ENCODE data around the gene DOK6.

Gene DOK6

DNA sequence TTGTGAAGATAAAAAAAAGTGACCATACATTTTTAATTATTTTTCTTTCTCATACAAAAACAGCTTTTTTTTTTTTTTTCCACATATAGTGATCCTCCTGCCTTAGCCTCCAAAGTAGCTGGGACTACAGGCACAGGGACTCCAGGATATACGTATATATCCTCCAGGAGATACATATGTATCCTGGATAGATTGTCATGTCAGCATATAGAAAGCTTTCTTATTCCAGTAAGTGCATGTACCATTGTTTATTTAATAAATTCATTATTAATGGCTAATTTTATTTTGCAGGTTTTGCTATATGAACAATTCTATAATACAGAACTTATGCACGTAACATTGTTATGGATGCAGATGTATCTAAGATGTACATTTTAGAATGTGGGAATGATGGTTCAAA is 138.7 kb downstream of the DOK6 start:
- no peak for DNase-seq (ENCODE audit: low spot score)

DNA sequence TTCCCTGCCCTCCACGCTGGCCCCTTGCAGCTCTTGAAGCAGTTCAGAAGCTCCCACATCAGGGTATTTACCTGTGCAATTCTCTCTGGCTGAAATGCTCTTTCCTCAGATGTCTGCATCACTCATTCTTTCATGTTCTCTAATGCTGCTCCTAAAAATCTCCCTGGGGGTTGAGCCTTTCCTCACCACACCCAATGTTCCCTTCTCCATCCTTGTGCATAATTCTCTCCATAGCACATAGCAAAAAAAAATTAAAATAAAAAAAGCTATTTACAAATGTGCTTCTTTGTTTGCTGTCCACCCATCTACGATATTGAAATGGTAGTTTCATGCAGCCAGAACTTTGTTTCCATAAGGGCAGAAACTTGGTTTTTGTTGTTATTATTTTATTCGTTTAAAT is 155.5 kb downstream of the DOK6 start:
- DNase-seq (ENCODE audit: low spot score) = no peak

- no peak for DNase-seq (ENCODE audit: low spot score)
These were observed 156.6 kb downstream of the DOK6 start for GRCh38 chr18:69557282-69557681.

DNA sequence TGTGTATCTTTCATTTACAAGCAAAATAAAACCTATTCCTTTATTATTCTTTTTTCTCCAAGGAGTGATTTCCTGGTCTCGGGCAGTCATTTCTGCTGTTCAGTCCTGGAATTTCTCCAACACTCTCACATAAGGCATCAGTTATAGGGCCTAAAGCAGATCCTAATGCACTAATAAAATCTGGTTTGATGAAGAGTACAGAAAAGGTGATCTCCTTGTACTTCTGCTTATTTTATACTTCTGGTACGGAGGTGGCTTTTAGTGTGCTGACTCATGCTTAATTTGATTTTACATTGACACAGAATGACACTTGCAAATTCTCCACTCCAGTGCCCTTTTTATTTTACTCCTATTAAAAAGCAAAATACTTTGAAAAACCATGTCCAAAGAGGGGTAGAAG is 157.4 kb downstream of the DOK6 start:
- peak; percentile 62 for DNase-seq (ENCODE audit: low spot score)

- no peak for DNase-seq (ENCODE audit: low spot score)
These were observed 158.9 kb downstream of the DOK6 start for GRCh38 chr18:69559604-69560003.

- DNase-seq (ENCODE audit: low spot score) = no peak
These were observed 163.9 kb downstream of the DOK6 start for GRCh38 chr18:69564602-69565001.

DNA sequence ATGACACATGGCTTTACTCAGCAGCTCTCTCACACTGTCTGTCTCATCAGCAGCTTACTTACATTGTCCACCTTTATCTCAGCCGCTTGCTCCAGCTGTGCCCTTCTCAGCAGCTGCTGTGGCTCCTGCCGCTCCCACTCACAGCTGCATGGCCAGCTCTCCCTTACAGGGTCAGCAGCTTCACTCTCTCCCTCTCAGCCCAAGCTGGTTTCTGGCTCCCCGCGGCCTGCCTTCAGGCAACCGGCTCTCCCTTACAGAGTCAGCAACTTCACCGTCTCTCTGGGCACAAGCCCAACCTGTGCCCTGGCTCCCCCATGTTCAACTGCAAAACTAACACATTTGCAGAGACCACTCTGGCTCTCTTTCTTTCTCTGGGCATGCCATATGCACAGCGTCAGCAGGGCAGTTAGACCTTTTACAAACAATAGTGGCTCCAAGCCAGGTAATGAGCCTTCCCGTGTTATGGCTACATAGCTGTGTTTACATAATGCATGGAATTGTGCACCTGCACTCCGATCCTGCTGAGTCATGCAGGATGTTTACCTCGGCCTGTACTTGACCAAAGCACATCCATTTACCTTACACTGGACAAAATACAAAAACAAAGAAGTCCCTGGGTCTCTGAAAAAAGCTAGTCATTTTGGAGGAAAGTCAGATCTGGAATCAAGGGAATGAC is 167.3 kb downstream of the DOK6 start:
- no peak for DNase-seq (ENCODE audit: low spot score)

GRCh38 chr18:69569133-69569532 is 168.4 kb downstream of the DOK6 start:
- no peak for DNase-seq (ENCODE audit: low spot score)

DNA sequence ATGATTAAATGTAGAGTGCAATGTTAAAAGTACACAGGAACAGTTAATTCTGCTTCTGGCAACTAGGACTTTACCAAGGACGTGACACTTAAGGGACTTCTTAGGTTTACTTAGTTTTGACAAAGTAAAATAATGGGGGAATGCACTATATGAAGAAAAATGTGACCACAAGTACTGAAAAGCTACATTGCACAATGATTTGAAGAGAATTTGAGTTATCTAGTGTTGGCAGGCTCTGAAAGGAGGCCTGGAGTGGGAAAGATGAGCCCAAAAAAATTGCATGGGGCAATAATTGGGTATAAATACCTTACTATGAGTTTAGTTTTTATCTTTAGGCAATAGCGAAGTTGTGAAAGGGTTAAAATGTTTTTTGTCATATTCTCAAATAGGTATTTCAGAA is 173.7 kb downstream of the DOK6 start:
- no peak for DNase-seq (ENCODE audit: low spot score)

DNA sequence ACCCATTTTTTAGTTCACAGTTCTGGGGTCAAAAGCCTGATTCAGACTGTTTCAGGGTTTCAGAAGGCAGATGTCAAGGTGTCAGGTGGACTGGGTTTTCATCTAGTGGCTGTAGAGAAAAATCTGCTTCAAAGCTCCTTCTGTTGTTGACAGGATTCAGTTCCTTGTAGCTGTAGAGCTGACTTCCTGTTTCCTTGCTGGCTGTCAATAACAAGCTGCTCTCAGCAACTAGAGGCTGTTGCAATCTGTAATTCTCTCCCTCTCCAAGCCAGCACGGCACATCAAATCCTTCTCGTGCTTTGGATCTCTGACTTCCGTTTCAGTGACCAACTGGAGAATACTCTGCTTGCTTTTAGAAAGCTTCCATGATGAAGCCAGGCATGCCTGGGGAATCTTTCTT is 179.4 kb downstream of the DOK6 start:
- peak; percentile 8 for DNase-seq (ENCODE audit: low spot score)

DNA sequence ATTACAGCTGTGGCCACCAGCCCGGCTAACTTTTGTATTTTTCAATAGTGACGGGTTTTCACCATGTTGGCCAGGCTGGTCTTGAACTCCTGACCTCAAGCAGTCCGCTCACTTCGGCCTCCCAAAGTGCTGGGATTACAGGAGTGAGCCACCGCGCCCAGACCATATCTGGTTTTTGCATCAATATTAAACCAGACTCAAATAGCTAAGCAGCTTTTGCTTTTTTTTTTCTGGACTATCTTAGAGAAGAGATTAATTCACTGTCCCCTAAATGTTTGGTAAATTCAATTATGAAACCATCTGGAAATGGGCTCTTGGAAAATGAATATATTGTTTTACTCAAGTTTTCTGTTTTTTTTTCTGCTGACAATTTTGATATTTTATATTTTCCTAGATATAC is 183.7 kb downstream of the DOK6 start:
- no peak for DNase-seq (ENCODE audit: low spot score)

- no peak for DNase-seq (ENCODE audit: low spot score)
These were observed 185.0 kb downstream of the DOK6 start for GRCh38 chr18:69585696-69586095.

GRCh38 chr18:69586537-69586936 is 185.8 kb downstream of the DOK6 start:
- DNase-seq (ENCODE audit: low spot score) = no peak

- no peak for DNase-seq (ENCODE audit: low spot score)
These were observed 187.6 kb downstream of the DOK6 start for GRCh38 chr18:69588301-69588700.

DNA sequence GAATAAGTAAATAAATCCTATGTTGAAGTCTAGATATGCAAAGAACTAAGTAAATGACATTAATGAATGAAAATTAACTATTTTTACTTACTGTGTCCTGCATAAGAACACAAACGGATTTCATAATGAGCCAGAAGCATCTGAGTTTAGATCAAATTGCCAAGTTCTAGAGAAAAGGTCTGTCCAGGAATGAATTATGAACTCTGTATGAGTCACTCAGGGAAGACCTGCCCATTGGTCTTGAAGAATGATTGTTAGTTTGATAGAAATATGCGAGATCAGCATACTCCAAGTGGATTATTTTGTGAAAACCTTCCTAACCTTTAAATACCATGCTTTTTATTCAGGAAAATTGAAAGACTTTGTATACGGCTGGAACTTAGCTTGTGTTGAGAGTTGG is 189.5 kb downstream of the DOK6 start:
- DNase-seq (ENCODE audit: low spot score) = no peak

- no peak for DNase-seq (ENCODE audit: low spot score)
These were observed 195.7 kb downstream of the DOK6 start for GRCh38 chr18:69596345-69596744.

DNA sequence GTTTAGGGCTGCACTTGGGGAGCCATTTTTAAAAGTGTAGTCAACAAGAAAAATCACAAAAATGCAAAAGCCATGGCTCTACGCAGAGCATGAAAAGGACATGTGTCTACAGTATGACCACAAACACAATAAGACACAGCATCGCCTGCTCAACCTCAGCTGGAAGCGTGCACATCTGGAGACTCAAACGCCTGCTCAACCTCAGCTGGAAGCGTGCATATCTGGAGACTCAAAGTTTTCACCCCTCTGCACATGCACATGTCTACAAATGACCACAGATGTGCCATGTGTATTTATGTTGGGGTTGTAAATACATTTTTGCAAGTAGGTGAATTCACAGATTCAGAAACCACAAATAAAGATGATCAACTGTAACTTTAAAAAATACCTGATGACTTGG is 196.9 kb downstream of the DOK6 start:
- no peak for DNase-seq (ENCODE audit: low spot score)

- no peak for DNase-seq (ENCODE audit: low spot score)
These were observed 198.7 kb downstream of the DOK6 start for GRCh38 chr18:69599377-69599776.

GRCh38 chr18:69612242-69612641 is 211.6 kb downstream of the DOK6 start:
- DNase-seq (ENCODE audit: low spot score) = no peak

DNA sequence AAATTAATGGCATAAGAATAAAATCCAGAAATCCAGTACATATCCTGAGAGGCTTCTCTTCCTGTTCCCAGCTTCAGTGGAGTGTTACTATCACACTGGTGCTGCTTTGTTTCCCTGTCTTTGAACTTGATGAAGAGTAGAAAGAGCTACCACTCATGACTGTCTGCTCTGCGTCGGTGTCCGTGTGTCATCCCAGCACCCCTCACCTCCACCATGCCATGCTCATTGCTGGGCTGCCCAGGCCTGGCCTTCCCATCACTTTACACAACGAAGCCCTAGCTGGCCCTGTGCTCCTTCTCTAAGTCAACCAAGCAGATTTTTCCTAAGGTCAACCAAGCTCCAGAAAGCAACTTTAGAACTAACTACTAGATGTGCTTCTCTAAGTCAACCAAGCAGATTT is 215.4 kb downstream of the DOK6 start:
- no peak for DNase-seq (ENCODE audit: low spot score)

DNA sequence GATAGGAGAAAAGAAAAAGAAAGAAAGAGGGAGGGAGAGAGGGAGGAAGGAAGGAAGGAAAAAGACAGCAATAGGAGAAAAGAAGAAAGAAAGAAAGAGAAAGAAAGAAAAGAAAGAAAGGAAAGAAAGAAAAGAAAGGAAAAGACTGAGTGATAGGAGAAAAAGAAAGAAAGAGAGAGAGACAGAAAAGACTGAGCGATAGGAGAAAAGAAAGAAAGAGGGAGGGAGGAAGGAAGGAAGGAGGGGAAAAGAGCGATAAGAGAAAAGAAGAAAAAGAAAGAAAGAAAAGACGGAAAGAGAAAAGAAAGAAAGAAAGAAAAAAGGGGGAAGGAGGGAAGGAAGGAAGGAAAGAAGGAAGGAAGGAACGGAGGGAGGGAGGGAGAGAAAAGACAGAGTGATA is 216.7 kb downstream of the DOK6 start:
- no peak for DNase-seq (ENCODE audit: low spot score)

- DNase-seq (ENCODE audit: low spot score) = no peak
These were observed 217.2 kb downstream of the DOK6 start for GRCh38 chr18:69617888-69618287.

- DNase-seq (ENCODE audit: low spot score) = no peak
These were observed 221.5 kb downstream of the DOK6 start for GRCh38 chr18:69622184-69622583.

- DNase-seq (ENCODE audit: low spot score) = no peak
These were observed 222.3 kb downstream of the DOK6 start for GRCh38 chr18:69622961-69623360.

DNA sequence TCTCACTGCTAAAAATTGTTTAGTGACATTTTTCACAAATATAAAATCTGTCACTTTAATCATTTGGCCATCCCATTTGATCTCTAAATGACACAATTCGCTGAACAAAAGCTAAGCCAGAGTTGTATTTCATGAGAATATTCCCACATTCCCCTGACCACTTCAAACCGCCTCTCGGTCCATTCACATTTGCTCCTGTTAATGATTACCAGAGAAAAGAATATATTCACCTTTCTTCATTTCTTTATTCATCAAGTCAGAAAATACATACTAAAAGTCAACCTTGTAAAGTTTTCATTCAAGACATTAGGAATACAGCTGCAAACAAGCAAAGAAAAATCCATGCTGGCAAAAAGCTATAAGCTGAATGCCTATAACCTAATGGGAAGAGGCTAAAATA is 225.5 kb downstream of the DOK6 start:
- no peak for DNase-seq (ENCODE audit: low spot score)

Data from putamen (tissue), 1 donor.